ENCODE data around the gene YPEL1. TPM values are rescaled to one million over a fixed set of nuclear protein-coding genes. Genes with fewer than 3 reads are reported as not detected.
A peak's percentile ranks its signal among the peaks of the same experiment; 100 is the strongest.

The YPEL1 gene
- total and polyA plus RNA-seq, 4 donors: 1.6 to 15.1 (median 3.5) TPM

GRCh38 chr22:21650280-21650679, 85.3 kb downstream of the YPEL1 start:
- Histone ChIP-seq H3K27ac (ENCODE audit: low read depth in 1 of 2, low read length in 1 of 2) (no peak overlapping the region), H3K4me3 (no peak overlapping the region)
- 94% methylated on average over 7 of the region's 7 CpGs for WGBS, 2 donors

More at GRCh38 chr22:21650280-21650679, 85.3 kb downstream of the YPEL1 start:
- Histone ChIP-seq H3K36me3 (ENCODE audit: control insufficient read depth in 4 of 4, insufficient read depth in 4 of 4, low read length in 4 of 4) (peaks cover 0 to 8% (median 2%) of the 10 kb centered on the region in 4 donors), H3K9ac (ENCODE audit: insufficient read depth in 1 of 2, low read length in 2 of 2) (no peak overlapping the region), H3K9me3 (ENCODE audit: control insufficient read depth in 4 of 4, insufficient read depth in 3 of 4, low read length in 3 of 4) (no peaks in the 10 kb centered on the region), H3K27me3 (ENCODE audit: control insufficient read depth in 3 of 3, insufficient read depth in 3 of 3, low read length in 2 of 3) (no peaks in the 10 kb centered on the region), H3K4me1 (ENCODE audit: control insufficient read depth in 5 of 5, insufficient read depth in 5 of 5, low read length in 5 of 5) (peaks cover 4 to 24% (median 5%) of the 10 kb centered on the region in 5 donors)
- no peak for TF ChIP-seq CTCF (IDR thresholded peaks at IDR 0.05; ENCODE audit: control extremely low read depth, extremely low read depth)
- ATAC-seq (ENCODE audit: insufficient read depth, low FRiP score) (no peak), DNase-seq (no peak)

Small RNA genes within 50 kb of the gene (small RNA-seq; reads per million reads assigned to genes)
- gene MIR301B (ENCODE audit: low replicate concordance) (2.9 reads per million, percentile 92 among the genes with 10 or more reads in this experiment), gene RN7SL280P (ENCODE audit: low replicate concordance) (not detected)

Other genes starting within 250 kb of the YPEL1 start
- gene RIMBP3C, start 184.3 kb downstream of the YPEL1 start, total RNA-seq: under 1 TPM in 1 of 2 donors, not detected in 1; 0.40 TPM
- gene RIMBP3C, start 184.3 kb downstream of the YPEL1 start, polyA plus RNA-seq: under 1 TPM; 0.05 to 0.10 TPM
- gene UBE2L3, start 168.1 kb downstream of the YPEL1 start, total RNA-seq: 10 to 100 TPM; 37.2 to 41.6 TPM
- gene UBE2L3, start 168.1 kb downstream of the YPEL1 start, polyA plus RNA-seq: 10 to 100 TPM; 46.3 to 63.0 TPM
- 10 to 100 TPM; 11.0 to 26.2 TPM for gene YDJC, start 105.8 kb downstream of the YPEL1 start, total RNA-seq
- gene YDJC, start 105.8 kb downstream of the YPEL1 start, polyA plus RNA-seq: 10 to 100 TPM; 36.5 to 41.1 TPM
- gene CCDC116, start 103.0 kb downstream of the YPEL1 start, total RNA-seq: under 1 TPM; 0.71 to 0.74 TPM
- under 1 TPM; 0.37 to 0.73 TPM for gene CCDC116, start 103.0 kb downstream of the YPEL1 start, polyA plus RNA-seq
- gene SDF2L1, start 93.5 kb downstream of the YPEL1 start, total RNA-seq: 100 to 1,000 TPM in 1 of 2 donors, 1 to 10 TPM in 1; 7.3 to 116 TPM
- 100 to 1,000 TPM in 1 of 2 donors, 10 to 100 TPM in 1; 40.0 to 200 TPM for gene SDF2L1, start 93.5 kb downstream of the YPEL1 start, polyA plus RNA-seq
- gene PPIL2, start 69.8 kb downstream of the YPEL1 start, total RNA-seq: 10 to 100 TPM; 34.4 to 44.0 TPM
- 10 to 100 TPM; 23.0 to 29.8 TPM for gene PPIL2, start 69.8 kb downstream of the YPEL1 start, polyA plus RNA-seq
- 100 to 1,000 TPM in 1 of 2 donors, 10 to 100 TPM in 1; 73.8 to 154 TPM for gene MAPK1, start 131.9 kb upstream of the YPEL1 start, total RNA-seq
- 10 to 100 TPM; 16.3 to 34.7 TPM for gene MAPK1, start 131.9 kb upstream of the YPEL1 start, polyA plus RNA-seq
- 10 to 100 TPM; 32.2 to 62.4 TPM for gene PPM1F, start 217.1 kb upstream of the YPEL1 start, total RNA-seq
- 10 to 100 TPM; 25.8 to 32.9 TPM for gene PPM1F, start 217.1 kb upstream of the YPEL1 start, polyA plus RNA-seq
- gene TOP3B, start 247.0 kb upstream of the YPEL1 start, total RNA-seq: 10 to 100 TPM; 30.5 to 34.2 TPM
- gene TOP3B, start 247.0 kb upstream of the YPEL1 start, polyA plus RNA-seq: 10 to 100 TPM; 11.9 to 15.5 TPM

Measured in lung (tissue), 13 donors.